GM21529 (cell line): ENCODE data around the gene JARID2.
"Not testable (repeated sequence)": the region's sequence is repeated elsewhere in the genome, so short reads cannot be mapped to it uniquely, and the experiment has no call there.

Experiments
- ATAC-seq: cut with Tn5 transposase; IDR thresholded peaks from one replicate; pipeline ENCODE4 v1.9.1; 2021; ENCODE audit not compliant: unreplicated experiment

JARID2 gene

DNA sequence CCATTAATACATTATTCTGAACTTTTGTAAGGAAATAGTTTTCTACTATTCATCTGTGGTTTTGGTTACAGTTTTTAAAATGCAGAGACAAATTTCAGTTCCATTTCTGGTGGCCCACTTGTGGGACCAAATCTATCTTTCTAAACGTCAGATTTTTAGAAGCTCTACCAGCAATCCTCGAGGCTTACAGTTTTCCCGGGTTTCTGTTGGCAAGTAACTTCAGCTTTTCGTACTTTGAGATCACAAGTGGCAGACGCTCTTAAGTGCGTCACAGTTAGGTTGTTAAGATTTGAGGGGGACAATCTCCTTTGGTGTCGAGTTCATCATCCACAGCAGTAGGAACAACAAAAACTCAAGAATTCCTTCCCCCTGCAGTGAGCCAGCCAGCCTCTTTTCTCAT is 60.0 kb downstream of the JARID2 start:
- ATAC-seq: no peak

DNA sequence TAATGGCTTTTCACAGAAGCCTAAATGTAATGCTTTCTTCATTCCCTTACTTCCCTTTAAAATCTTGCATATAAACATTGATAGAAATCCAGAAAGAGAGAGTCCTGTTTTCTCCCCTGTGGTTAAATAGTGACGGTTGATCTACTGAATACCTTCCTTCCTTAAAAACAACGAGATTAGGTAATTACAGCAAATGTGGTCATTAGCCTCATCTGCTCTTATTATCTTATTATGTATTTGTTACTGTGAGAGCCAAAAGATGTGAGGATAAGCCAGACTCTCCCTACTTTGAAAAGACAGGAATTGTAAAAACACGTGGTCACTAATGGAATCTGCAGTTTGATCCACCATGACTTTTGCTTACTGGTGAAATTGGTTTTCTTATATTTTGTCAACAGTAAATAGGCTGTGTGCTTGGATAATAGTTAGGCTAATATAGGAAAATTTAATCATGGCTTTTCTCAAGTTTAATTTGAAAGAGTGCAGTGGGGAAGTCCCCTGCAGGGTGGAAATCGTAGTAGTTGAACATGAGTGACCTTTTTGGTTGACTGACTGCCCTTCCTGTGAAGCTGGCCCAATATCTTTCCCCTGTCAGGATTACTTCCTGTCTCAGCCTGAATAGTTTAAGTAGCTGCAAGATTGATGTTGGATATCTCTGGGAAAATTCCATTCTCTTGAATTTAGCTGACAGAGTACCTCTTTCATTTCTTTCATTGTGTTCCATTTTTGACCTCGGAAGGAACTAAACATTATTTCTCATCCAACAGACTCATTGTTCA is 62.8 kb downstream of the JARID2 start:
- no peak for ATAC-seq

DNA sequence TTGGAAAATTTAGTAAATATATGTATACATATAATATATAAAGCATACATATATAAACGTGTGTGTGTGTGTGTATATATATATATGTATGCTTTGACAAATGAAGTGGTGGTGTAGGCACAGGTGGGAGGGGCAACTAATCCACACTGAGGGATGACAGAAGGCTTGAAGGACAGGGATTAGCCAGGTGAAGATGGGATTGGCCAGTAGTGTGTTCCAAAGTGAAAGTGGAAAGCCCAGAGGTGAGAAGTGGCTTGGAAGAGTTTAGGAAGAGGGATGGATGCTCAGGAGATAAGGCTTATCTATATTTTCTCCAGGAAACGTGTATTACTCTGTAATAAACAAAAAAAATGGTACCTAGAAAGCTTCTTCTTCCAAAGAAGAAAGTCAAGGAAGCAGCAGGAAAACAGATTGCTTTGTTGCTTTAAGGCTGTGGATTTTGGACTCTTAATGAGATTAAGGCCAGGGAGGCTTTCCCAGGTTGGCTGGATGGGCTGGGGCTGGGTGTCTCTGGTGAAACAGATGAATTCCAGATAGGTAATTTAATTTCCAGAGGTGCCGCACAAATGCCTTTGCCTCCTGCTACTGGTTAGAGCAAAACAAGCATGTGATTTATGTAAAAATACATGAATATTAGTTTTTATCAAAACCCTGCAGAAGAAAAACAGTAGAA is 63.9 kb downstream of the JARID2 start:
- ATAC-seq: no peak

DNA sequence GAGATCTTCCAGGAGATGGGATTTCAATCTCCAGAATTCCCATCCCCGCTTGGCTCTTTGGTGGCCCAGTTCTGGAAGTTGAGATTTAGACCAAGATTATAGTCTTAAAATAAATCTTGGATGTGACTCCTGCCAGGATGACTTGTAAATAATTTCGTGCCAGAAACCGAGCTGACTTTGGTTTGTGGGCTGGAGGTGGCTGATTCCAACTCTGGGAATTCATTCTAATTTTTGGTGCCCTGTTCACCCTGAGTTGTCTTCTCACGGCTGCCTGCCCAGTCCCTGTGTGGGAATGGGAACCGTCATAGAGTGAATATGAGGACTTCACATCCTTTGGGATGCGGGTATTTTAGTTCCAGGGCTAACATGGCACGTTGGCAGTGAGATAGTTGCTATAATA is 64.8 kb downstream of the JARID2 start:
- ATAC-seq: no peak

DNA sequence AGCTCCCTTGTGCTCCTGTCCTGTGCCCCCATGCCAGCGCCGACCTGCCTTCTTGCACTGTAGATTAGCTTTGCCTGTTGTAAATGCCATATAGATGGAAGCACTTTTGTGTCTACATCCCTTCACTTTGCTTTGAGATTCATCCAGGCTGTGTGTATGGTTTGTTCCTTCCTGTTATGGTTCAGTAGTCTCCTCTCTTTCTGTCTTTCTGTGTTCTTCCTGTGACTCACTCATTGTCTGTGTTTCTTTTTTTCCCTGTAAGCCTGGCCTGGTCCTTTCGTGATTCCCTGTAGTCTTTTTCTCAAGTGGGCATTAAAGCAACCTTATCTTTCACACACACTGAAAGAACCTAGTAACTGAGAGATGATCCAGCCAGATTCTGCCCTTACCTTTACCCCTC is 66.6 kb downstream of the JARID2 start:
- no peak for ATAC-seq

DNA sequence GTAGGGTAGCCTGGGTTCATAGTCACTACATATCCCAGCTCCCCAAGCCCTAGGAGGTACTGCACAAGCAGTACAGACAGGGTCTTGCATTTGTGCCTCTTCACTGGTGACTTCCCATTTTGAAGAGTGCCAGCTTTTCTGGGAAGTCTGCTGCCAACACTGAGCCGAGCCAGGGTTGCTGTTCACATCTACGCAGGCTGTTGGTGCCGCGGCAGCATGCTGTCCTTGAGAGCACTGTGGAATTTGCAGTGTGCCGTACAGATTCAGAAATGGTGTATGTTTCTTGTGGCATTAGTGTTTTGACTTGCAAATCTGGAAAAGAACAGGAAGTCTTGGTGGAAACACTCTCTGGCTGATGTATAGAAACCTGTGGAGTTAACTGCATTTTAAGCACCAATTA is 67.5 kb downstream of the JARID2 start:
- peak; percentile 40 for ATAC-seq

DNA sequence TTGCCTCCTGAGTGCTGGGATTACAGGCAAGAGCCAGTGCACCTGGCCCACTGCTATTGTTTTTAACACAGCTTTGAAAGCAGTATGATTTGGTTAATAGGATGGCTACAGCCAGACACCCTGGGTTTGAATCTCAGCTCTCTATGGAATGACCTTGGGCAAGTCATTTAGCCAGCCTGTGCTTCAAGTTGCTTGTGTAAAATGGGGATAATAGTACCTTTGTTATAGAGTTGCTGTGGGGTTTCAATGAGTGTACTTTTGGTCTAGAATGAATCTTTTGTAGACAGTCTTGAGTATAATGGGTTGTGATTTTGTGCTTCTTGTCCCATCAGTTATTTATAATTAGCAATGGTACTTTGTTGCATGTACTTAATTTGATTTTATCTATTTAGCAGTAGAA is 70.9 kb downstream of the JARID2 start:
- no peak for ATAC-seq

DNA sequence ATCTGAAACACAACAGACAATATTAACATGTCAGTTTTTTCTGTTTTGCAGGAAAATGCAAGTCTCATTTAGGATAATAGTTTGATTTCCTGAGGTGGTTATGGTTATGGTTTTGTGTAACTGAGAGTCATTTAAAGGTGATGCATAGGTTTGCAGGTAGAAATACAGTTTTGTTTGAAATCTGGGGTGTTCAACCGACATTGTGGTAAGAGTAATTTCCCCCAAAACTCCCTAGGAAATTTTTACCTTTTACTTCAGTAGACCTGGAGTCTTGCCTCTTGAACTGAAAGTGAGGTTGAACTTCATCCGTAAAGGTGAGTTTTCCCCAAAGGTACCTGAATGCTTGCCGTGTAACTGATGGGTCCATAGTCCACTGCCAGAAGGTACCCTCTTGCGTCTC is 71.4 kb downstream of the JARID2 start:
- no peak for ATAC-seq

DNA sequence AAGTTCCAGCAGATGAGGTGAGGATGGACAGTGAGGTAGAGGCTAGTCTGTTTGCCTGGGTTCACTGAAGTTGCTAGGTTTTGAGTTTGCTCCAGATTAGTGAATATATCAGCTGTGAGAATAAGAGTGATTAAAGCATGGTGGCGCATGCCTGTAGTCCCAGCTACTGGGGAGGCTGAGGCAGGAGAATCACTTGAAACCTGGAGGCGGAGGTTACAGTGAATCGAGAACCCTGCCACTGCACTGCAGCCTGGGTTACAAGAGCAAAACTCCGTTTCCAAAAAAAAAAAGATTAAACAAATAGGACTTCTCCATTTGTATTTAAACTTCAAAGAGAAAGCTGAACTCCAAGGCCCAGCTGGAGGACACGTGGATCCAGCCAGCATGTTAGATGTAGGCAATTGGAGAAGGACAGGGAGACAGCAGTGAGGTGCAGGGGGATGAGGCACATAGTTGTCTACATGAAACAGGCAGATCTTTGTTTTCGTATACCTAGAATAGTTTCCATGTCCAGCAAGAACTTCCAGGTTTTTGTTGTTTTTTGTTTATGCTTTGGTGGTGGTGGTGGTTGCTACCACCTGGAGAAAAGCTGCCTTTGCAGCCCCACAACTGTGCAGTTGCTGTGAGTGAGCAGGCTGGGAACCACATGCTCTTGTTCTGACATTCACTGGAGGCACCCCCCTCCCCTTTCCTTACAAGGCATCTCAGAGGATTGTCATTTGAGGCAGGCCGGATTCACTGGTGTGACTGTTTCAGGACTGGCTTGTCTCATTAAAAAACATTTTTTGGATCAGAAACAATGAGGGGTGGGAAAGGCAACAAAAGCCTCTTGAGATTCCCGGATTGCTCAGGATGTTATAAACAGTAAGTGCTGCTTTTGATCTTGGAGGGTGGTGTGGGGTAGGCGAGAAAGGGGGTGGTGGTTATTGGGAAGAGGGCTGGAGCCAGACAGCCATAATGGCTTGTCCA is 72.3 kb downstream of the JARID2 start:
- ATAC-seq: no peak

DNA sequence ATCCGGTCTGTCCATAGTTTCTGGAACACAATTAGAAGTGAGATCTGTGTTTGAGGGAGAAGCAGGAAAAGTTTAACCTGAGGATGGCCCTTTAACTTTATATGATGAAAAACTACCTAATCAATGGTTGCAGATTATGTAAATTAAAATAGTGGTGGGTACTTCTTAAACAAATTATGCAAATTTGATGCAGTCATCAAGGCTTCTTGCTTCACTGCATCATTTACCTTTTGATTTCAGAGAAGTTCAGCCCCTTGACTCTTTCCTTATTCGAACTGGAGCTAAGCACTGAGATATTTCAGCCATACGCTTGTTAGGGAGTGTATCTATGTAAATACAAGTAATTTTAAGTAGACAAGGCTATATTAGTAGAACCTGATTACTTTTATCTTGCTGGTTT is 73.8 kb downstream of the JARID2 start:
- no peak for ATAC-seq

DNA sequence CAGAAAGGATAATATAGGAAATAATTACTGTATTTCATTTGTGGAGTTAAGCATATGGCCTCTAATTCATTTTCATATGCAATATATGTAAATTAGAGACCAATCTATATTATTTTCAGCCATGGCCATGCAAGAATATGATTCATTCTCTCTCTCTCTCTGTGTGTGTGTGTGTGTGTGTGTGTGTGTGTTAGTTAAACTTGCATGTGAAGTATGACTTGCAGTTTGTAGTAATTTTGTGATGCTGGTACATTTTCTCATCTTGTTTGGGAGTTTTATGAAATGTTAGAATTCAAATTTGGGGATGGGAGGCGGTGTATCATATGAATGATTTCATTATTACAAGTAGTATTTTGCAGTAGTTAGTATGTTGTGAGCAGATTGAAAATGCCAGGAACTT is 74.8 kb downstream of the JARID2 start:
- no peak for ATAC-seq

DNA sequence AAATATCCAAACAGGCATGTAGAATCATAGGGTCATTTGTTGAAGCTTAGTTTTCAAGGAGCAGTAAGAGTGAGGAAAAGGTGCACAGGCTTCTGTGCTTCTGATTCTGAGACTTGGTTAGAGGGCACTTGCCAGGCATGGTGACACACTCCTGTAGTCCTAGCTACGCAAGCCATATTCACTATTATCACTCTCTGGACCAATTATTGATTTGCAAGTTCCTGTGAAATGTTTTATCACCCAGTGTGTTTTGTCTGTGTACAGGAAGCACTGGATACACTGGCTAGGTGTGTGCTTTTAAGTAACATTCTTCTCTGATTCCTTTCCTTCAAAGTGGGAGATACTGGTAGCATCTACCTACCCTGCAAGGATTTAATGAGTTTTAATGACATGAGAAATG is 76.3 kb downstream of the JARID2 start:
- no peak for ATAC-seq

DNA sequence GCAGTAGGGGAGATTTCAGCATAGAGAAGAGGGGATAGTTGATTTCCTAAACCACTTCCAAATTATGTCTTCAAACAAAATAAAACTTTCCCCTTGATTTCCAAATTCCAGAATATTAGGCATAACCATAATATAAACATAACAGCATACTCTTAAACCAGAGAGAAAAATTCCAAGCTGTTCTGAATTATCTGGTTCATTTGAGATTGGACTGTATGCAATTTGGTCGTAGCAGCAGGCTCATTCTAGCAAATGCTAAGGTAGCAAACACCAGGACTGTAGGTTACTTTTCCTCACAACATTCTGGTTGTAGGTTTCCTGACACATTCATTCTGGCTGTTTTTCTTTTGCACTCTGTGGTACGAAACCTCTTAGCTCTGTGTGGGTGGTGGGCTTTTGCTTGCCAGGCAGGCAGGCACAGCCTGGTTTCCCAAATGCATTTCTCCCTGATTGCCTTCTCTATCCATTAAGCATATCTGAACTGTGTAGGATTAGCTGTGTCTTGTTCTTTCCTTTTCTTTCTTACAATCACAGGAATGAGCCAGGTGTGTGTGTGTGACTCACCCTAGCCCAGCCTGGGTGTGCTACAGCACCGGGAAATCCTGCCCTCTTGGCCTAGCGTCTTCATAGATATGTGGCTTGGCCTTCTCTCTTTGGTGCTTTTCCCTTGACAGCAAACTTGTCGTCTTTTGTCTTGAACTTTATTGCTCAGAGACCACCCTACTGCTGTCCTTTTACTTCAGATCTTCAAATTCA is 77.1 kb downstream of the JARID2 start:
- ATAC-seq: no peak

DNA sequence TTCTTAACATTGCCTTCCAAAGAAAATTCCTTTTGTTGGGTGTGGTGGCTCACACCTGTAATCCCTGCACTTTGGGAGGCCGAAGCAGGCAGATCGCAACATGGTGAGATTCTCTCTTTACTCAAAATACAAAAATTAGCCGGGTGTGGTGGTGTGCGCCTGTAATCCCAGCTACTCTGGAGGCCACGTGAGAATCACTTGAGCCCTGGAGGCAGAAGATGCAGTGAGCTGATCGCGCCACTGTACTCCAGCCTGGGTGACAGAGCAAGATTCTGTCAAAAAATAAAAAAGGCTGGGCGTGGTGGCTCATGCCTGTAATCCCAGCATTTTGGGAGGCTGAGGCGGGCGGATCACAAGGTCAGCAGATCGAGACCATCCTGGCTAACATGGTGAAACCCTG is 77.7 kb downstream of the JARID2 start:
- ATAC-seq: not testable (repeated sequence)

DNA sequence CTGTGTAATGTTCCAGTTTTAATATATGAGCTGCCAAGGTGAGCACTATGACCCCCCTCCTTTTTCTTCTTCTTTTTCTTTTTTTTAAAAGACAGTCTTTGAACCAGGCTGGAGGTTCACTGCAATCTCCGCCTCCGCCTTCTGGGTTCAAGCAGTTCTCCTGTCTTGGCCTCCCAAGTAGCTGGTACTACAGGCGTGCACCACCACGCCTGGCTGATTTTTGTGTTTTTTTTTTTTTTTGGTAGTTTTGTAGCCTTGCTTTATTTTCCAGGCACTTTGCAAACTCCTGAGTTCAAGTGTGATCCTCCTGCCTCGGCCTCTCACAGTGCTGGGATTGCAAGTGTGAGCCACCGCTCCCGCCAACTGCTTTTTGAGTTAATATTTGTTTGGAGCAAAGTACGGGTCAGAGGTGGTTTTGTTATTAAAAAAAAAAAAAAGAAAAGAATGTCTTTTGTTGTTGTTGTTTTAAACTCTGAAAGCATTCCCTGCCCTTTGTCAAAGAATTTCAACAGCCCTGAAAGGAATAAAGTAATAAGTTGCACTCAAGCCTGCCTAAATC is 78.6 kb downstream of the JARID2 start:
- no peak for ATAC-seq

DNA sequence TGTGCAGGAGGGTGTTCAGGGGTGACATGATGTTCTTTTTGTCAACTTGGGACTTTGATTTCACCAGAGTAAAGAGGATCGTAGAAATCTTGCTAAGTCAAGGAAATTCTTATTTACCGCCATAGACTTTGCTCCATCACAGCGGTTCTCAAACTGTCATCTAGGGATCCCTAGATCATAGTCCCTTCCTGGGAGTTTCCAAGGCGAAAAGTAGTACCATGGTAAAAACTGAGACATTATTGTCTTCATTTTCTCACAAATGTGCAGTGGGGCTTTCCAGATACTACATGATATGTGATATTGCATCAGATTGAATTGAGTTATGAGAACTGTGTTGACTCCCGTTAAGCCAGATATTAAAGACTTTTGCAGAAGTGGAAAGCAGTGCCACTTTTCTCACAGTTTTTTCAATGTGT is 79.7 kb downstream of the JARID2 start:
- no peak for ATAC-seq

DNA sequence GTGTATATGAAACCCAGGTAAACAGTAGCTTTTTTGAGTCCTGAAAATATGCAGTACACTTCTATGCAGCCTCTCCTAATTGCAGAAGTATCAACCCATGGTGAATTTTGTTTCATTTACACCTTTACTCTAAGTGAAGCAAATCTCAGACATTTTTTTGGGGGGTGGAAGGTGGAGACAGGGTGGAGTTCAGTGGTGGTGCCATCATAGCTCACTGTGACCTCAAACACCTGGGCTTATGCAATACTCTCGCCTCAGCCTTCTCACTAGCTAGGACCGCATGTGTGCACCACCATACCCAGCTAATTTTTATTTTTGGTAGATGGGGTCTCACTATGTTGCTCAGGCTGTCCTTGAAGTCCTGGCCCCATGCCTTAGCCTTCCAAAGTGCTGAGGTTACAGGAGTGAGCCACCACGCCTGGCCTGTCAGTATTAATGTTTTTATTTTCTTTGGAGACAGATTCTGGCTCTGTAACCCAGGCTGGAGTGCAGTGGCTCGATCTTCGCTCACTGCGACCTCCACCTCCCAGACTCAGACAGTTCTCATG is 80.3 kb downstream of the JARID2 start:
- no peak for ATAC-seq

DNA sequence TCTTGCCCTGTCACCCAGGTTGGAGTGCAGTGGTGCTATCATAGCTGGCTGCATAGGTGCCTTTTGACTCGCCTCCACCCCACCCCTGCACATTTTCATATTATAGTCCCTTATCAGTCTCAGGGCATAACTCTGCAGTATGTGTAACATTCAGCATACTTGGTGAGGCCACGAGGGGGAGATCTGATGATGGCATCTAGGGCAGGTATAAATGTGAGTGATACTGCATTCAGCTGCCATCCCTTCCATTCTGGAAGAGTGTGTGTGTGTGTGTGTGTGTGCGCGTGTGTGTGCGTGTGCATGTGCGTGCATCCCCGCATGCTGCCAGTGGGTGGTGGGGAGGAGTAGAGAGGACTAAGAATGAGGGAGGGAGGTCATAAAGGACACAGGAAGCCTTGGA is 81.4 kb downstream of the JARID2 start:
- peak; percentile 40 for ATAC-seq

DNA sequence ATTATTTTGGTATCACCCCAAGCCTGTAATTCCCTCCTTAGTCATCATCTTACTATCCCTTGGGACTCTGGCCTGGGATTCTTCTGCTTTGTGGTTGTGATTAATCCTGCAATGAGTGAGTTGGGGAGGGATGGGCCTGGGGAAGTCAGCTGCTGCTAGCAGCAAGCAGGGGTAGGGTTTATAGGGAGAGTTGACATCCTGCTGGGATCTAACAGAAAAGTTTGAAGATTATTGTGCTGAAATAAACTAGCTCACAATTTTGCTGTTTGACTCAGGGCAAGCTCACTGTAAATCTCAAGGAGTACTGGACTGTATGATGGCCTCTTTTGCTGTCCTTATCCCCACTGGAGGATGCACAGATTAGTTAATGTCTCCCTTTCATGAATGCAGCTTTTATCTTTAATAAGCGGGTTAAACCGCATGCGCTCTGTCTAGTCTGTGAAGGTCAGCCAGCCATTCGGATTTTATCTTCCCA is 83.4 kb downstream of the JARID2 start:
- ATAC-seq: no peak
